Measurements from ENCODE around the gene SATB1.

Gene SATB1

GRCh38 chr3:18307529-18307928 lies 117.6 kb downstream of the SATB1 start:
- no peak overlapping the region for H2AFZ ChIP-seq (ENCODE audit: low read length)
- H3K4me3 ChIP-seq (ENCODE audit: low read length): no peak overlapping the region
- 0 out of 2 replicates have a peak, but pooled peaks cover under 1% of the 10 kb centered on the region for H3K4me1 ChIP-seq (ENCODE audit: low read length)
- no peaks in the 10 kb centered on the region for H3K79me2 ChIP-seq (ENCODE audit: low read length)
- no peak overlapping the region for H3K4me2 ChIP-seq (ENCODE audit: low read depth, low read length)
- no peak for DNase-seq
- H3K36me3 ChIP-seq (replicated peaks; ENCODE audit: insufficient read depth, low read length): no peaks in the 10 kb centered on the region
- H3K9me2 ChIP-seq (replicated peaks; ENCODE audit: insufficient read depth, low read length): no peaks in the 10 kb centered on the region
- TF ChIP-seq EZH2 (optimal IDR thresholded peaks at IDR 0.05; ENCODE audit: low read depth, low read length) (no peak), CTCF (IDR thresholded peaks at IDR 0.05; ENCODE audit: low read length) (no peak), EZH2phosphoT487 (IDR thresholded peaks at IDR 0.05; ENCODE audit: low read length) (no peak)
- H3F3A ChIP-seq (ENCODE audit: insufficient read depth, low read length): no peaks in the 10 kb centered on the region
- H3K27me3 ChIP-seq (replicated peaks; ENCODE audit: insufficient read depth, low read length): no peaks in the 10 kb centered on the region
- no peak overlapping the region for H3K27ac ChIP-seq (ENCODE audit: low read length)
- H4K20me1 ChIP-seq (ENCODE audit: insufficient read depth, low read length): no peaks in the 10 kb centered on the region
- no peaks in the 10 kb centered on the region for H3K9me3 ChIP-seq (replicated peaks; ENCODE audit: insufficient read depth, low read length)
- no peak overlapping the region for H3K9ac ChIP-seq (ENCODE audit: low read length)

- no peaks in the 10 kb centered on the region for H3K79me2 ChIP-seq (ENCODE audit: low read length)
- H3K9ac ChIP-seq (ENCODE audit: low read length): no peak overlapping the region
- no peaks in the 10 kb centered on the region for H3K9me2 ChIP-seq (replicated peaks; ENCODE audit: insufficient read depth, low read length)
- no peaks in the 10 kb centered on the region for H3K27me3 ChIP-seq (replicated peaks; ENCODE audit: insufficient read depth, low read length)
- no peak overlapping the region for H3K27ac ChIP-seq (ENCODE audit: low read length)
- 0 out of 2 replicates have a peak, but pooled peaks cover 3% of the 10 kb centered on the region for H3K4me1 ChIP-seq (ENCODE audit: low read length)
- H3K4me3 ChIP-seq (ENCODE audit: low read length): no peak overlapping the region
- H3K4me2 ChIP-seq (ENCODE audit: low read depth, low read length): no peak overlapping the region
- DNase-seq: no peak
- no peaks in the 10 kb centered on the region for H4K20me1 ChIP-seq (ENCODE audit: insufficient read depth, low read length)
- H3K9me3 ChIP-seq (replicated peaks; ENCODE audit: insufficient read depth, low read length): no peaks in the 10 kb centered on the region
- H2AFZ ChIP-seq (ENCODE audit: low read length): no peak overlapping the region
- no peaks in the 10 kb centered on the region for H3K36me3 ChIP-seq (replicated peaks; ENCODE audit: insufficient read depth, low read length)
- no peaks in the 10 kb centered on the region for H3F3A ChIP-seq (ENCODE audit: insufficient read depth, low read length)
- no peak for TF ChIP-seq EZH2 (optimal IDR thresholded peaks at IDR 0.05; ENCODE audit: low read depth, low read length)
- no peak for TF ChIP-seq EZH2phosphoT487 (IDR thresholded peaks at IDR 0.05; ENCODE audit: low read length)
- no peak for TF ChIP-seq CTCF (IDR thresholded peaks at IDR 0.05; ENCODE audit: low read length)
Observed at GRCh38 chr3:18302517-18302916, 122.6 kb downstream of the SATB1 start.

GRCh38 chr3:18301781-18302180 lies 123.4 kb downstream of the SATB1 start:
- TF ChIP-seq CTCF (IDR thresholded peaks at IDR 0.05; ENCODE audit: low read length) (no peak), EZH2 (optimal IDR thresholded peaks at IDR 0.05; ENCODE audit: low read depth, low read length) (no peak), EZH2phosphoT487 (IDR thresholded peaks at IDR 0.05; ENCODE audit: low read length) (no peak)
- no peaks in the 10 kb centered on the region for H3F3A ChIP-seq (ENCODE audit: insufficient read depth, low read length)
- H3K4me3 ChIP-seq (ENCODE audit: low read length): no peak overlapping the region
- no peaks in the 10 kb centered on the region for H4K20me1 ChIP-seq (ENCODE audit: insufficient read depth, low read length)
- H2AFZ ChIP-seq (ENCODE audit: low read length): no peak overlapping the region
- no peaks in the 10 kb centered on the region for H3K9me2 ChIP-seq (replicated peaks; ENCODE audit: insufficient read depth, low read length)
- no peak overlapping the region for H3K27ac ChIP-seq (ENCODE audit: low read length)
- no peaks in the 10 kb centered on the region for H3K79me2 ChIP-seq (ENCODE audit: low read length)
- no peak overlapping the region for H3K9ac ChIP-seq (ENCODE audit: low read length)
- DNase-seq: no peak
- H3K4me1 ChIP-seq (ENCODE audit: low read length): 0 out of 2 replicates have a peak, but pooled peaks cover 3% of the 10 kb centered on the region
- no peaks in the 10 kb centered on the region for H3K9me3 ChIP-seq (replicated peaks; ENCODE audit: insufficient read depth, low read length)
- no peaks in the 10 kb centered on the region for H3K36me3 ChIP-seq (replicated peaks; ENCODE audit: insufficient read depth, low read length)
- no peak overlapping the region for H3K4me2 ChIP-seq (ENCODE audit: low read depth, low read length)
- no peaks in the 10 kb centered on the region for H3K27me3 ChIP-seq (replicated peaks; ENCODE audit: insufficient read depth, low read length)
